AG10803 (cell line): ENCODE data around the gene C19orf25.
A peak's percentile ranks its signal among the peaks of the same experiment; 100 is the strongest.

Source experiments
- DNase-seq: peaks from one replicate; pipeline ENCODE4 v3.0.0; 2010; ENCODE audit warnings: low read depth
- H3K4me3 ChIP-seq: 2 replicates; pipeline ENCODE4 v1.5.1; 2011; ENCODE audit warnings: mild to moderate bottlenecking, low read length, control low read depth
- CTCF ChIP-seq: conservative IDR thresholded peaks from 2 replicates; pipeline ENCODE4 v1.5.1; 2011; ENCODE audit warnings: mild to moderate bottlenecking, low read length, control low read depth, inconsistent platforms

C19orf25 gene

GRCh38 chr19:1511318-1512317, 32.6 kb upstream of the C19orf25 start:
- TF ChIP-seq CTCF = no peak
- no peak for DNase-seq
- H3K4me3 ChIP-seq = no peak overlapping the region; the same call in 1 of the 2 replicates

- DNase-seq = no peak
- no peak for TF ChIP-seq CTCF
- H3K4me3 ChIP-seq = no peak overlapping the region
Measured at GRCh38 chr19:1510807-1511206, 31.8 kb upstream of the C19orf25 start.

- no peak for DNase-seq
- no peak overlapping the region for H3K4me3 ChIP-seq
- TF ChIP-seq CTCF = no peak
Measured at GRCh38 chr19:1510442-1510806, 31.4 kb upstream of the C19orf25 start.

GRCh38 chr19:1509602-1510441, 30.8 kb upstream of the C19orf25 start:
- H3K4me3 ChIP-seq = no peak overlapping the region
- TF ChIP-seq CTCF = no peak
- no peak for DNase-seq

GRCh38 chr19:1508507-1508856, 29.5 kb upstream of the C19orf25 start:
- no peak for TF ChIP-seq CTCF
- no peak for DNase-seq
- peak overlapping the region; percentile 37 for H3K4me3 ChIP-seq

- DNase-seq = peak; percentile 94
- TF ChIP-seq CTCF = no peak
- peak overlapping the region; percentile 64 for H3K4me3 ChIP-seq
Measured at GRCh38 chr19:1507763-1508506, 28.9 kb upstream of the C19orf25 start.
